Muscle of leg (tissue), 11 donors: ENCODE measurements around the gene SMIM11. TPM values are rescaled to one million over a fixed set of nuclear protein-coding genes. Genes with fewer than 3 reads are reported as not detected.
"Not testable (repeated sequence)": the region's sequence is repeated elsewhere in the genome, so short reads cannot be mapped to it uniquely, and the experiment has no call there.

Experiments used
- DNase-seq: peaks from one replicate; pipeline ENCODE4 v3.0.0; 2013
- H3K27ac ChIP-seq: one replicate; pipeline ENCODE4 v1.5.1; 2013; ENCODE audit warnings: mild to moderate bottlenecking, low read length, control low read depth
- H3K27me3 ChIP-seq: one replicate; pipeline ENCODE4 v1.6.1; 2013; ENCODE audit warnings: low read length; ENCODE audit not compliant: control insufficient read depth, insufficient read depth
- H3K36me3 ChIP-seq: one replicate; pipeline ENCODE4 v1.6.1; 2013; ENCODE audit warnings: low read length; ENCODE audit not compliant: control insufficient read depth, insufficient read depth
- H3K4me1 ChIP-seq: one replicate; pipeline ENCODE4 v1.6.1; 2013; ENCODE audit warnings: low read length; ENCODE audit not compliant: control insufficient read depth, insufficient read depth
- H3K4me3 ChIP-seq: one replicate; pipeline ENCODE4 v1.5.1; 2013; ENCODE audit warnings: low read length, control low read depth
- H3K9me3 ChIP-seq: replicated peaks from 2 replicates; pipeline ENCODE4 v1.6.1; 2013; ENCODE audit warnings: low read depth, low read length; ENCODE audit not compliant: control insufficient read depth
- WGBS: methylation state at CpG from one replicate; pipeline ENCODE4 v1.1.5; 2013; ENCODE audit warnings: missing lambda C conversion rate; ENCODE audit not compliant: insufficient coverage; 5-methylcytosine and 5-hydroxymethylcytosine counted together
- polyA plus RNA-seq, 8 donors: library from polyadenylated mRNA; unstranded; fragments of 120-200 nt; gene quantifications; one replicate each; pipeline versions ENCODE4 v1.2.1 to v1.2.3, GENCODE V29; 2013; ENCODE audit warnings: inconsistent platforms in 1 of 8, low replicate concordance in 1 of 8; ENCODE audit not compliant: insufficient read length in 8 of 8, insufficient read depth in 1 of 8
- total RNA-seq: library from RNA; stranded (reverse); fragments of 120-200 nt; gene quantifications from one replicate; pipeline ENCODE4 v1.2.4, GENCODE V29; 2013

SMIM11 gene
- total and polyA plus RNA-seq, 9 donors, result 0.71 to 18.8 (median 3.3) TPM

DNA sequence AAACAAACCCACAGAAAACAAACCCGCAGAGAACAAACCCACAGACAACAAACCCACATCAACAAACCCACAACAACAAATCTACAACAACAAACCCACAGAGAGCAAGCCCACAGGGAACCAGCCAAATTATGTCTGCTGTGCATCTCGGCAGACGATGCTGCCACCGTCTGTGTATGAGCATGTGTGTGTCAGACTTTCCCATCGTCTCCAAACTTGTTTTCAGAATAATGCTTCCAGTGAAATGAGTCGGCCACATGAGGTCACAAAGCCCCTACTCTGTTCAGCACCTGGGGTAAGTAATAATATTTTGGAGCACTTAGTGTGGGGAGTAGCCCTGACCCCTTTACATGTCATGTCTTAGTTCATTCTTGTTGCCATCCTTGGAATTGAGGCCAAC, 30.8 kb downstream of the SMIM11 start:
- H3K4me1 ChIP-seq, H3K27ac ChIP-seq, H3K9me3 ChIP-seq, H3K27me3 ChIP-seq, H3K36me3 ChIP-seq, H3K4me3 ChIP-seq, DNase-seq: not testable (repeated sequence)
- WGBS, result no CpG with 5 or more reads among the region's 6 CpGs

DNA sequence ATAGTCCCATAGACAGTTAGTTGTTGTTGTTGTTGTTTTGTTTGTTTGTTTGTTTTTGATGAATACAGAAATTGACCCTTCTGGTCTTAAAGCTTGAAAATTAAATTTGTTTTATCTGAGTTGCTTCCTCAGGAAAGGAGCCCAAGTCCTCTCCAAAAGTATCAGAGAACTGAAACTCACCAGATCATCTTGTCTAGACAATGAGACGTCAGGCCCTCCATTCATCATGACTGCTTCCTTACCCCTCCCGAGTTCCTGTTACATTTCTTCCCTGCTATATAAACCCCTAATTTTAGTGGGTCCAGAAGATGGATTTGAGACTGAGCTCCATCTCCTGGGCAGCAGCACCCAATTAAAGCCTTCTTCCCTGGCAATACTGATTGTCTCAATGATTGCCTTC, 31.4 kb downstream of the SMIM11 start:
- H3K27ac ChIP-seq, H3K9me3 ChIP-seq, H3K4me3 ChIP-seq, H3K4me1 ChIP-seq, H3K27me3 ChIP-seq, DNase-seq, H3K36me3 ChIP-seq: not testable (repeated sequence)
- WGBS, result no CpG with 5 or more reads among the region's 2 CpGs

- WGBS, result no CpG with 5 or more reads among the region's 9 CpGs
- H3K27me3 ChIP-seq, H3K36me3 ChIP-seq, H3K27ac ChIP-seq, H3K9me3 ChIP-seq, H3K4me3 ChIP-seq, DNase-seq, H3K4me1 ChIP-seq: not testable (repeated sequence)
These were observed 32.0 kb downstream of the SMIM11 start for GRCh38 chr21:34407294-34407693.

DNA sequence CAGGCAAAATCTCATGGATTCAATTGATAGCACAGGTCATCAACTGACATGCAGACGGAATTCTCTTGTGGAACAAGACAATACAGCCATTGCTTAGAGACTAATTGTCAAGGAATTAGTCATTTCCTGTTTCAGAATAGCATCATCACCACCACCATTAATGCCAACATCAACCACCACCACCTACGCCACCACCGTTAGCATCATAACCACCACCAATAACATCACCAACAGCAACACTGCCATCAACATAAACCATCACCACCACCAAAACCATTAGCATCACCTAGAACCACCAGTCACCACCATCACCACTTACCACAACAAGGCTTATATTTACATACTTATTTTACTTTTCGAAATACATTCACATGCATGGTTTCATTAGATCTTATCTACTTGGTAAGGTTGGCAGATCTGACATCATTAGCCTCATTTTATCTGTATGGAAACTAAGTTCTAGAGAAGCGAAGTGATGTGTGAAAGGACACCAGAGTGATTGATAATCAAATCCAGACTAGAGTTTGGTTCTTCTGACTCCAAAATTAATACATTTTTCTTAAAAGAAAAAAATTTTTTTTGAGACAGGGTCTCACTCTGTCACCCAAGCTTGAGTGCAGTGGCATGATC, 42.3 kb downstream of the SMIM11 start:
- H3K4me1 ChIP-seq, DNase-seq, H3K27ac ChIP-seq, H3K4me3 ChIP-seq, H3K9me3 ChIP-seq, H3K27me3 ChIP-seq, H3K36me3 ChIP-seq: not testable (repeated sequence)
- WGBS, result no CpG with 5 or more reads among the region's 5 CpGs

- not testable (repeated sequence) for DNase-seq
- no CpG with 5 or more reads among the region's 4 CpGs for WGBS
These were observed 48.5 kb downstream of the SMIM11 start, which contains the start of gene SMIM34 for GRCh38 chr21:34423805-34424204. Gene SMIM34 (minus strand): TSS chr21:34423951. CDS start chr21:34423839, 112 bp downstream.

GRCh38 chr21:34427339-34427738, 52.0 kb downstream of the SMIM11 start:
- H3K4me3 ChIP-seq, H3K9me3 ChIP-seq, H3K4me1 ChIP-seq, H3K27ac ChIP-seq, DNase-seq, H3K27me3 ChIP-seq, H3K36me3 ChIP-seq: not testable (repeated sequence)
- no CpG with 5 or more reads among the region's 8 CpGs for WGBS

More at GRCh38 chr21:34423805-34424204, 48.5 kb downstream of the SMIM11 start, which contains the start of gene SMIM34:
- H3K9me3 ChIP-seq, H3K27me3 ChIP-seq, H3K27ac ChIP-seq, H3K4me3 ChIP-seq, H3K4me1 ChIP-seq, H3K36me3 ChIP-seq: not testable (repeated sequence)

- H3K36me3 ChIP-seq, H3K27me3 ChIP-seq, H3K9me3 ChIP-seq, H3K27ac ChIP-seq, DNase-seq, H3K4me1 ChIP-seq, H3K4me3 ChIP-seq: not testable (repeated sequence)
- WGBS, result no CpG with 5 or more reads among the region's 6 CpGs
These were observed 53.1 kb downstream of the SMIM11 start for GRCh38 chr21:34428441-34428840.

DNA sequence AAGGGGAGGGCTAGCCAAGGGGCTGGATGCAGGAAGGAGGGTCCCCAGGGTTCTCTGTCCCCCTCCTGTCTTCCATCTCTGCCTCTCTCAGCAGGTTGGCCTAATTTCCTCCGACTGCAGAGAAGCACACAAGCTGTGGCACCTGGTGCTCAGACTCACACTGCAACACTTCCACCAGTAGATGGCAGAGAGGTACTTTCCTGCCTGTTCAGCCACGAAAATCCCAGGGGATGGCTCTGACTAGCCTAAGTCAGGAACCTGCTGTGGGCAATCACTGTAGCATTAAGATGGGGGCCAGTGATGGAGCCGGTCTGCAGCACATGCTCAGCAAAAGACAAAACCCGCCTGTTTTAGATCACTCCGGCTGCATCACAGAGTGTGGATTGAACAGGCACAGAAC, 54.4 kb downstream of the SMIM11 start:
- not testable (repeated sequence) for H3K4me1 ChIP-seq, H3K9me3 ChIP-seq, H3K36me3 ChIP-seq, H3K4me3 ChIP-seq, H3K27ac ChIP-seq, H3K27me3 ChIP-seq, DNase-seq
- no CpG with 5 or more reads among the region's 5 CpGs for WGBS

Other genes starting within 250 kb of the SMIM11 start
- 0.22 TPM for gene KCNE2, start 11.5 kb upstream of the SMIM11 start, total RNA-seq
- gene KCNE2, start 11.5 kb upstream of the SMIM11 start, polyA plus RNA-seq, result under 1 TPM; 0.26 to 0.83 (median 0.57) TPM
- not detected for gene SMIM34, start 48.4 kb downstream of the SMIM11 start, total RNA-seq
- under 1 TPM in 4 of 8 donors, not detected in 4; 0.19 to 0.39 (median 0.24) TPM for gene SMIM34, start 48.4 kb downstream of the SMIM11 start, polyA plus RNA-seq
- 0.31 TPM for gene KCNE1, start 136.7 kb downstream of the SMIM11 start, total RNA-seq
- gene KCNE1, start 136.7 kb downstream of the SMIM11 start, polyA plus RNA-seq, result 1 to 10 TPM in 2 of 8 donors, under 1 TPM in 6; 0.21 to 1.4 (median 0.69) TPM
- 22.0 TPM for gene RCAN1, start 239.6 kb downstream of the SMIM11 start, total RNA-seq
- gene RCAN1, start 239.6 kb downstream of the SMIM11 start, polyA plus RNA-seq, result 10 to 100 TPM; 27.4 to 62.7 (median 32.6) TPM